Activated CD4-positive, CD25-positive, alpha-beta regulatory T cell treated with anti-CD3 and anti-CD28 coated beads, Interleukin-2, amount 50 U/mL, for 24 hours (primary cell): ENCODE results near the gene ADRB2.

Source experiments
- ATAC-seq, 2 donors: fragments of 150-1000 bp; cut with Tn5 transposase; one replicate each; pipeline ENCODE4 v1.10.0; 2021; ENCODE audit warnings: mild to moderate bottlenecking in 1 of 2, moderate library complexity in 1 of 2

ADRB2 gene

DNA sequence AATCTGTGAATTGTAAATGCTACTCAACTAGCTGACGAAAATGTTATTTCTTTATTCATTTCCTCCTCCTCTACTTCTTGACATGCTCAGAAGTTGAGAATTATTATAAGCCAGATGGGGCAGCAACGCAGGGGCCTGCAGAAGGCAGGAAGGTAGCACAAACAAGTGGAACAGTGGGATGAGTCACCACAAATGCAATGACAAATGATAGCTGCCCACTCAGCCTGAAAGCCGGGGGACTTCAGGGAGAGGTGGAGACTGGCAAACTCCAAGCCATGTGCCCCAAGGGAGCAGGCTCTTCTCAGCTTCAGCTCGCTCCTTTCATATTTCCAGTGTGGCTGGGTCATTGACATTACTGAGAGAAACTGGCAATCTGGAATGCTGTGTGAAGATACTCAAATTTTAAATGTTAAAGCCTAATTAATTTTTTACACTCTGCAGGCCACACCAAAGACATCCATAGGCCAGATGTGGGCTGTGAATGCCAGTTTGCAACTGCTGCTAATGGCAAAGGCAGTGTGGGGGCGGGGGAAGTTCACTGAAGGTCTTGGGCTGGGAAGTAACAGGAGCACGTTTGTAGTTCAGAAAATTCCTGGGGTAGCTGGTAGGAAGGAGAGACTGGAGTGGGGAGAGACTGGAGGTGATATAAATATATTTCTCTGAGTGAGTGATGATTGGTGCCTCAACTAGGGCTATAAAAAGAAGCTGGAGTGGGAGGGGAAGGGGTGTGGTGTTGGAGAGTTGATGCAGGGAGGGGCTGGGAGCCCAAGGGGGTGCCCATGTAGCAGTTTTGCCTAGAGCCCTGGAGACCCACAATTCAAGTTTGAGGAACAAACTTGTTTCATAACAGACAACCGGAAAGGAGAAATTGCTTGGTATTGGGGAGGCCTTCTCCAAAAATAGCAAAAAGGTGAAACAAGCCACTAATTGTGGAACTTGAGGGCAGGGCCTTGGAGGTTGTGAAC lies 20.8 kb upstream of the ADRB2 start:
- no peak for ATAC-seq

- no peak for ATAC-seq
These were observed 19.9 kb upstream of the ADRB2 start for GRCh38 chr5:148806520-148806931.

DNA sequence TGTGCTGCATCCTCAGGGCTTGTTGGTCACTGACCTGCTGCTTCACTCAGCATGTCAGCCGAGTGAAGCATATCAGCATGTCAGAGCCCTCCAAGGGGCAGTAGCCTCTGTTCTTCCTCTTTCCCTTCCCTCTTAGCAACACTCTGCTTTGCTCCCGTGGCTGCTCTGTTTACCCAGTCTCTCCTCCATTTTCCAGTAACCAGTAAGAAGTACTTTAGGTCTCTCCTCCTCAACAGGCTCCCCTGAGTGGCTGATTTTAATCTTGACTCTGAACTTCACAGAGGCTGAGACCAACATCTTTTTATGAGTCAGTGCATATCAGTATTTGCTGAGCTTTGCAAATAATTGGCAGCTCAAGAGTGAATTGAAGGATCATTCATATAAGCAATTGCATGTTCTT lies 18.6 kb upstream of the ADRB2 start:
- ATAC-seq = no peak

- ATAC-seq = peak; percentile 90 to 93
These were observed 17.4 kb upstream of the ADRB2 start for GRCh38 chr5:148808864-148809642.

DNA sequence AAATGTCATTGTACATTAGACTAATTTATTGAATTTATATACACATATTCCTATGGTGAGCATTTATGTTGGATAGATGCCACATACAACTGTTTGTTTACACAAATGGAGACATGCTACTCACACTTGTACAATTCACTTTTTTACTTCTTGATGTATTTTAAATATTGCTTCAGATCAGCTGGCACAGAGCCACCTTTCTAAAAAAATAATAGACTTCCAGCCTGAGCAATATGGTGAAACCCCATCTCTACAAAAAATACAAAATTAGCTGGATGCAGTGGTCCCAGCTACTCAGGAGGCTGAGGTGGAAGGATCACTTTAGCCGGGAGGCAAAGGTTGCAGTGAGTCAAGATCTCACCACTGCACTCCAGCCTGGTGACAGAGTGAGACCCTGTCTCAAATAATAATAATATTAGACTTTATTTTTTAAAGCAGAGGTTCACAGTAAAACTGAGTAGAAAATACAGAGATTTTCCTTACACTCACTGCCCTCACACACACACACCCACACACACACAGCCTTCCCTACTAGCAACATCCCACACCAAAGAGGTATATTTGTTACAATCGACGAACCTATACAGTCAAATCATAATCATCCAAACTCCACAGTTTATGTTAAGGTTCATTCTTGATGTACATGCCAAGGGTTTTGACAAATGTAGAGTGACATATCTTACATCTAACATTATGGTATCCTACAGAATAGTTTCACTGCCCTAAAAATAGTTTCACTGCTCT lies 16.5 kb upstream of the ADRB2 start:
- no peak for ATAC-seq

DNA sequence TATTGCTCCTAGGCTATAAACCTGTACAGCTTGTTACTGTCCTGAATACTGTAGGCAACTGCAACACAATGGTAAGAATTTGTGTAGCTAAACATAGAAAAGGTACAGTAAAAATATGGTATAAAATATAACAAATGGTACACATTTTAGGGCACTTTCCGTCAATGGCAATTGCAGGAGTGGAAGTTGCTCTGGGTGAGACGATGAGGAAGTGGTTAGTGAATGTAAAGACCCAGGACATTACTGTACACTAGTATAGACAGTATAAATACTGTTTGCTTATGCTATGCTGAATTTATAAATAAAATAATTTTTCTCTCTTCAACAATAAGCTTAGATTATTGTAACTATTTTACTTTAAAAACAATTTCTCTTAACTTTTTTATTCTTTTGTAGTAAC lies 15.6 kb upstream of the ADRB2 start:
- no peak for ATAC-seq

GRCh38 chr5:148811756-148812155 lies 14.7 kb upstream of the ADRB2 start:
- ATAC-seq = no peak

DNA sequence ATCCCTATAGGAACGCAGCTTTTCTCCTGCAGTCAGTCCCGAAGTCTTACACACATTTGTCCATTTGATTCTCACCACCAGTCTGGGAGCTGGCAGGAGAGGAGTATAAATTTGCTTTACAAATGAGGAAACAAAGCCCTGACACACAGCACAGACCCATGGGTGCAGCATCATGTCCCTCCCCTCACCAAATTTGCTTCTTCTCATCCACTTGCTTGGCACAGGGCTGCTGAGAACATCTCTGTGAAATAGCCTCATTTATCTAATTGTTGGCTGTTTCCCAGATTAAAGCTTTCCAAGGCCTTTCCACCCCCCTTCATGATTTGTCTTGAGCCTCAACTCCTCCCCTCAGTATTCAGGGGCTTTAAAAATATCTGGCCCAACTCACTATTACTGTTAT lies 11.3 kb upstream of the ADRB2 start:
- ATAC-seq = no peak

DNA sequence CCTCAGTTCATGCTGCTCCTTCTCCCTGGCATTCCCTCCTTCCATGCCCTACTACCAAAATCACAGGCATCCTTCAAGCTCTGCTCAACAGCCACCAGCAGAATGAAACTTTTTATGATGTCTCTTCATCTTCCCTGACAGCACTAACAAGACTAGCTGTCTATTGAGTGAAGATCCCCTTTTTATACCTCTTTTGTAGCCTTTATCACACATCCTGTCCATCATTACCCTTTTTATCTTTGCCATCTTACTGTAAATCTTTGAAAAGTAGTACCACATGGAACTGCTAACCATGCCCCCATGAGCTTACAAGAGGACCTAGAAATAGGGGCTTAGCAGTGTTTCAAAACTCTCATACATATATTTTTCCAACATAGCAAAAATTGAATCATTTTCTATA lies 10.8 kb upstream of the ADRB2 start:
- no peak for ATAC-seq

DNA sequence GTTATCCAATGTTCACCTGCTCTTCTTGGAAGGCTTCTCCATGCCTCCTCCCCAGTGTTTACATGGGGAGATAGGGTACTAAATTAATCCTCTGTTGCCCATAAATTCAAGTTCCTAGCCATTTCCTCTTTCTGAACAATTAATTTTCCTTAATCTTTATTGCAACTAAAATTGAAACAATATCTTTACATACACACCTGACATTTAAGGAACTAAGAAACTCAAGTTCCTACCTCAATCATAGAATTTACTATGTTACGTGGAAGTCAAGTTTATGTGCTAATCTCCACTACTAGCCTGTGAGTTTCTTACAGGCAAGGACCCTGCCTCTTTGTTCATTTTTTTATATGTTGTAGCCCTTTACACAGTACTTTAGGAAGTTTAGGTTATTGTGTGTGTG lies 10.1 kb upstream of the ADRB2 start:
- no peak for ATAC-seq

- no peak for ATAC-seq
These were observed 9.6 kb upstream of the ADRB2 start for GRCh38 chr5:148816782-148817181.

DNA sequence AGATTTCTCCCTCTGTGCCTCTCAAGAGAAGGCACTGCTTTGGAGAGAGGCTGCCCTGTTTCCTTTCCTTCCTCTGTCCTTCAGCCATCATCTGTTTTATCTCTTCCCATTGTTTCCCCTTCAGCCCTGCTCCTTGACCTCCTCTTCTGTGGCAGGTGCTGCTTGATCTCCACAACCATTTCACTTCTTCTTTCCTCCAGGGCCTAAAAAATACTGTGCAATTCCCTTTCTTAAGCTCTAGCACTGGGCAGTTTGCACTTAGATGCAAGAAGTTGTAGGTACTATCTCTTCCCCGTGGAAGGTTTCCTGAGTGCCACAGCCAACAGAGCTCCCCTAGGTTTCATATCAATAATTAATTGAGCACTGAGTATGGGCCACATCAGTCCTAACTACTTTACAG lies 8.8 kb upstream of the ADRB2 start:
- no peak for ATAC-seq

- ATAC-seq = peak in 1 of 2 donors; percentile 33
These were observed 5.7 kb upstream of the ADRB2 start for GRCh38 chr5:148820461-148821395.

DNA sequence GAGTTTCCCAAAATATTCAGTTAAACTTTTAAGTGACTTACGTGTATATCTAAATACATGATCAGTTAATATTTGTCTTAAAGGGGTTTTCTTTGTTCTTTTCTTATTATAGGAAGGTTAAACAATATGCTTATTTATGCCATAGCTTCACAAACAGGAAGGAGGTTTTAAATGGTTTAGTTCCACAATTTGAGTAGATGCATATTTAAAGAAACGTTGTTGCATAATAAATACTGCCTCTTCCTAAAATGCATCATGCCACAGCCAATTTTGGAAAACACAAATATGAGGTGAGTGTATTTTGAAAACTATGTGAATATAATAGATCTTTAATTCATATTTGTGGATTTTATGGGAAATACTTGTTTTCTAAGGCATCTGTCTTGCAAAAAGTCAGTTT lies 2.5 kb upstream of the ADRB2 start:
- no peak for ATAC-seq

DNA sequence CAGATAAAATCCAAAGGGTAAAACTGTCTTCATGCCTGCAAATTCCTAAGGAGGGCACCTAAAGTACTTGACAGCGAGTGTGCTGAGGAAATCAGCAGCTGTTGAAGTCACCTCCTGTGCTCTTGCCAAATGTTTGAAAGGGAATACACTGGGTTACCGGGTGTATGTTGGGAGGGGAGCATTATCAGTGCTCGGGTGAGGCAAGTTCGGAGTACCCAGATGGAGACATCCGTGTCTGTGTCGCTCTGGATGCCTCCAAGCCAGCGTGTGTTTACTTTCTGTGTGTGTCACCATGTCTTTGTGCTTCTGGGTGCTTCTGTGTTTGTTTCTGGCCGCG lies 727 bp upstream of the ADRB2 start:
- peak in 1 of 2 donors; percentile 9 for ATAC-seq

- ATAC-seq = peak; percentile 21 to 29
These were observed 294 bp downstream of the ADRB2 start for GRCh38 chr5:148826739-148827070.

- ATAC-seq = no peak
These were observed 1.3 kb downstream of the ADRB2 start for GRCh38 chr5:148827723-148828122.

DNA sequence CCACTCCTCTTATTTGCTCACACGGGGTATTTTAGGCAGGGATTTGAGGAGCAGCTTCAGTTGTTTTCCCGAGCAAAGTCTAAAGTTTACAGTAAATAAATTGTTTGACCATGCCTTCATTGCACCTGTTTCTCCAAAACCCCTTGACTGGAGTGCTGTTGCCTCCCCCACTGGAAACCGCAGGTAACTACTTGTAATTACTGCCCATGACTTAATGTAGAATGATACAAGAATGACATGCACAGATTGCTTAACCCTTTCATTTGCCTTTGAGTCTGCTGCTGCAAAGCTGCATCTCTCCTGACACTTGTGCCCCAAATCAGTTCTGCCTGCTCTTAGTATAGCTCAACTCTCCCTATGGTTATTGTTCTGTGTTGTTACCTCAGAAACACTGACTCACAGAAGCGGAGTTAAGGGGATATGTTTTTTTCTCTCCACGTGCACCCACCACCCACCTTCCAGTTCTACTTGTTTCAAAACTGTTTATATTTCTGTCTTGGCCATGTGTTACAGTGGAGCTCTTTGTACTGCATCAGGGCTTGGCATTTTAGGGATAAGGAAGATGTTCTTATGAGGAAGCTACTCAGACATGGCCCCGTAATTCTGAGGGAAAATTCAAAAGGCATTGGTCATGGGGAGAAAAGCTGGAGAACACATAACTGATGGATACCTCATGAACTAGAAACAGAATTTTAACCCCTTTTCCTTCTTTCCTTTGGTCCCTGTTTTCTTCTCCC lies 2.3 kb downstream of the ADRB2 start:
- ATAC-seq = no peak

DNA sequence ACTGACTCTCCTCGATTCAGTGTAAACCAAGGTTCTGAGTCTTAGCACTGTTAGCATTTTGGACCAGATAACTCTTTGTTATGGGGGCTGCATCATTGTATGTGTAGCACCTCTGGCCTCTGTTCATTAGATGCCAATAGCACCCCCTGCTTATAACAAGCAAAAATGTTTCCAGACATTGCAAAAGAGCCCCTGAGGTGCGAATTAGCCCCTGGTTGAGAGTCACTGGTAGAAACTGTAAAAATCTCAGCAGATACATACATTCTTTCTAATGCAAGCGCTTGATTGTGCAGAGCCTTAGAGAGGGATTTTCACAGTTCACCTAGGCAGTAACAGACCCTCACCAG lies 2.8 kb downstream of the ADRB2 start:
- ATAC-seq = no peak

DNA sequence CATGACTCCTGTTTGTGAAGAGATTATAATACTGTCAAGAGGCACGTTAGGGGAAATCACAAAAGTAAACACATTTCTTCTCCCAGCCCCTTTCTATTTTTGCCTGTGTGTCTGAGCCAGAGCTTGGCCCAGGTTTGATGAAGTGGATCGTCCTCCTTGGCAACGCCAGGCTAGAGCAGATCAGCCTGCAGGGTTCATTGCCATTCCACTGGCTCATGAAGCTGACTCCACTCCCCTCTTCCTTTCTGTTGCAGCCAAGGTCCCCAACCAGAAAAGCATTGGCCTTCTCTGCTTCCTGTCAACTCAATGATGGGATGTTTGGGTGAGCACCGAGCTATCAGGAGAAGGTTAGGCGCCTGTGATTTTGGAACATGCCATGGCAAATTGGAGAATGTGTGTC lies 3.3 kb downstream of the ADRB2 start:
- no peak for ATAC-seq

- ATAC-seq = no peak
These were observed 3.8 kb downstream of the ADRB2 start for GRCh38 chr5:148830211-148830610.
